OCI-LY7 (cell line): ENCODE data around the gene CEP55.

Source experiments
- EZH2phosphoT487 ChIP-seq: fragments of 200-600 bp; sonication (generic); IDR thresholded peaks from 2 replicates; pipeline ENCODE4 v1.6.1; 2018; ENCODE audit warnings: low read depth, borderline replicate concordance, mild to moderate bottlenecking, mixed run types, antibody characterized with exemption, low read length, moderate library complexity, mixed read lengths
- TF ChIP-seq, protein P1 (sequence below): fragments of 200-600 bp; sonication (generic); conservative IDR thresholded peaks from 2 replicates; pipeline ENCODE4 v1.5.1; 2014; ENCODE audit warnings: mild to moderate bottlenecking, antibody characterized with exemption, low read length, moderate library complexity, mixed read lengths

- TF ChIP-seq, protein P1, sequence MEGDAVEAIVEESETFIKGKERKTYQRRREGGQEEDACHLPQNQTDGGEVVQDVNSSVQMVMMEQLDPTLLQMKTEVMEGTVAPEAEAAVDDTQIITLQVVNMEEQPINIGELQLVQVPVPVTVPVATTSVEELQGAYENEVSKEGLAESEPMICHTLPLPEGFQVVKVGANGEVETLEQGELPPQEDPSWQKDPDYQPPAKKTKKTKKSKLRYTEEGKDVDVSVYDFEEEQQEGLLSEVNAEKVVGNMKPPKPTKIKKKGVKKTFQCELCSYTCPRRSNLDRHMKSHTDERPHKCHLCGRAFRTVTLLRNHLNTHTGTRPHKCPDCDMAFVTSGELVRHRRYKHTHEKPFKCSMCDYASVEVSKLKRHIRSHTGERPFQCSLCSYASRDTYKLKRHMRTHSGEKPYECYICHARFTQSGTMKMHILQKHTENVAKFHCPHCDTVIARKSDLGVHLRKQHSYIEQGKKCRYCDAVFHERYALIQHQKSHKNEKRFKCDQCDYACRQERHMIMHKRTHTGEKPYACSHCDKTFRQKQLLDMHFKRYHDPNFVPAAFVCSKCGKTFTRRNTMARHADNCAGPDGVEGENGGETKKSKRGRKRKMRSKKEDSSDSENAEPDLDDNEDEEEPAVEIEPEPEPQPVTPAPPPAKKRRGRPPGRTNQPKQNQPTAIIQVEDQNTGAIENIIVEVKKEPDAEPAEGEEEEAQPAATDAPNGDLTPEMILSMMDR: no peak
- no peak for TF ChIP-seq EZH2phosphoT487
Measured at GRCh38 chr10:93494494-93494893, 1.9 kb upstream of the CEP55 start.
